GM23248 (cell line): Measurements from ENCODE around the gene IQSEC1.

Experiments
- EZH2 ChIP-seq: fragments of 200-600 bp; sonication (generic); IDR thresholded peaks from 2 replicates; pipeline ENCODE4 v1.6.1; 2018; ENCODE audit warnings: antibody characterized with exemption, mild to moderate bottlenecking; ENCODE audit not compliant: insufficient read depth, poor library complexity, severe bottlenecking
- EZH2phosphoT487 ChIP-seq: fragments of 200-600 bp; sonication (generic); IDR thresholded peaks from 2 replicates; pipeline ENCODE4 v1.6.1; 2018; ENCODE audit warnings: antibody characterized with exemption, moderate library complexity, mild to moderate bottlenecking, low read depth; ENCODE audit not compliant: insufficient read depth

DNA sequence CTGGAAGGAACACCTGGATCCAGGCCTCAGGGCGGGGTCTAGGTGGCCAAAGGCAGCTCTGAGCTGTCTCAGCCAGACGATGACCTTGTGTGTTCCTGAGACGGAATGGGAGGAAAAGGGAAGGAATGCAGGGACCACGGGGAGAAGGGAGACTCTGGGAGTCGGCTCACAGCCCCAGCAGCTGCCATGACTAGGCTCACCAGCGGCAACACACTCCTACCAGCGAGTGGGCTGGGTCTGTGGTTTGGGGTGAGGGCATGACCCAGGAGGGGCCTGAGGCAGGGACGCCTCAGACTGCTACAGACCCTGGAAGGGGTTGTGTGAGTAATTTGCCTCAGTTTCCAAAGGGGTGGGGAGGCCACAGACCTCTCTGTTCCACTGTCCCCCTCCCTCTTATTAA is 19.8 kb downstream of the IQSEC1 start:
- TF ChIP-seq EZH2phosphoT487 (no peak), EZH2 (no peak)
